Stimulated activated CD4-positive, alpha-beta T cell treated with anti-CD3 and anti-CD28 coated beads, Interleukin-1b, Interleukin-23, amount 100 ng/mL, for 1 hour (primary cell): Measurements from ENCODE around the gene PCP4L1.
"Not testable (repeated sequence)": the region's sequence is repeated elsewhere in the genome, so short reads cannot be mapped to it uniquely, and the experiment has no call there.

Source experiments
- DNase-seq, 2 donors: peaks; one replicate each; pipeline ENCODE4 v3.0.0-alpha.2; 2020; ENCODE audit warnings: low read depth in 2 of 2

The PCP4L1 gene

GRCh38 chr1:161228032-161228431 is 30.5 kb upstream of the PCP4L1 start:
- no peak for DNase-seq

- DNase-seq: no peak
Observed at GRCh38 chr1:161229896-161230295, 28.6 kb upstream of the PCP4L1 start.

- no peak for DNase-seq
Observed at GRCh38 chr1:161230762-161231161, 27.8 kb upstream of the PCP4L1 start.

DNA sequence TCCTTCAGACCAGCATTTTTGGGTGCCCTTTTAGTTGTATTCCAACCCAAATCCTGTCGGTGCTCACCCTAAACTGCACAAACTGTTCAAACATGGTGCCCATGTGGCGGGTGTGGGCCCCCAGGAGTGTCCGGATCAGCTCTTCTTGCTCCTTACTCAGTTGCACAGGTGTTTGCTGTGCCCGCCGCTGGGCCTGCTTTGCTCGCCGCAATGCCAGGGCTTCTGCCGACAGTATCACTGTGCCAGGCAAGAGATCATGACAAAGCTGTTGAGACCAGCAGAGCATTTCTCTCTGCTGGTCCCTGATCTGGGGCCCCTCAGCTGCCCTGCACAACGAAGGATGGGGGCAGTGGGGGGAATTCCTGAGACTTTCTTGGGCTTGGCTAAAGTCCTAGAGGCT is 25.4 kb upstream of the PCP4L1 start:
- DNase-seq: no peak

DNA sequence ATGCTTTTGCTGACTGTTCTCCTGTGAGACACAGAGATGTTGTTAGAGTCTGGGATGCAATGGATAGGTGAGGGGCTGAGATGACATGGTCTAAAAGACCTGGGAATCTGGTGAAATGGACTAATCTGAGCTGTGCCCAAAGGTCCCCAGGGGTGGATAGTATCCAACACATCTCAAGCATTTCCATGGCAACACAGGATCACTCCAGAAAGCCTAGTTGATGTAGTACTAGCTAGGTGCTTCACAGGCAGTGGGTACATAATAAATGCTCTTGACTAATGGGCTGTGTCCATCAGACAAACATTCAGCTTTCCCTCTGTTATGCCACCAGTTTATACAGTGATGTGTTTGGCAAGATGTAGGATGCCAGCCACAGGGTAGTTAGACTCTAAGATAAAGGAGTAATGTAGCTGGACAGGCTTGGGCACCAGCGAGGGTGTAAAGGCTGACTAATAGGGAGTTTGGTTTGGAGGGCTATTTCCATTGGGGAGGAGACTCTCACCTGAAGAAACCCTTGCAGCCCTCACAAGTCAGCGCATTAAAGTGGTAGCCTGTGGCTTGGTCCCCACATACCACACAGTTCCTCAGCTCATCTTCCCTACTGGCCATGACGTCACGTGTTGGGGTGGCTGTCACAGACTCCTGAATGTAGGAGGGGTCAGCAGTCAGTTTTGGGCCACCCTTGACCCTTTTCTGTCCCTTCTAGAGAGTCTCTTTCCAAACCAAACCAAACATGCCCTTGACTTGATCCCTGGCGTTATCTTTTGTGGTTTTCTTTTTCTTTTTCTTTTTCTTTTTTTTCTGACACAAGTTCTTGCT is 22.4 kb upstream of the PCP4L1 start:
- no peak for DNase-seq

- DNase-seq: no peak
Observed at GRCh38 chr1:161238039-161238473, 20.5 kb upstream of the PCP4L1 start, which contains the start of gene NR1I3. Gene NR1I3, minus strand, starts transcription at chr1:161238203. Its CDS starts 1,638 bp downstream, at chr1:161236565.

DNA sequence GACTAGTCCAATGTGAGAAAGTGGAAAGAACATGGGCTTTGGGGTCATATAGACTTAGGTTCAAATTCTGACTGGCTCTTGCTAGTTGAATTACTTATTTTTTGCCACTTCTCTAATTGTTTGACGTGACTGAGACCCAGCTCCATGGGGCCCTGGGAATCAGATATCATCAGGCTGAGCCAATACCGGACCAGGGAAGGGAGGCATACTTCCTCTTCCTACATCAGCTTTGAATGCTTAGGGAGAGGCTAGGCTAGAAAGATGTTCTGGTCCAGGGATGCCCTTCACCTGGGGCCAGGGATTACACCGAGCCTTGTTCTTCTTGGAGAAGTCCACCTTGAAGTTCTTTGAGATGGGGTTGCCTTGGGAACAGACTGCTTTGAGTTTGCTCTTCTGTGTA is 16.9 kb upstream of the PCP4L1 start:
- DNase-seq: no peak

DNA sequence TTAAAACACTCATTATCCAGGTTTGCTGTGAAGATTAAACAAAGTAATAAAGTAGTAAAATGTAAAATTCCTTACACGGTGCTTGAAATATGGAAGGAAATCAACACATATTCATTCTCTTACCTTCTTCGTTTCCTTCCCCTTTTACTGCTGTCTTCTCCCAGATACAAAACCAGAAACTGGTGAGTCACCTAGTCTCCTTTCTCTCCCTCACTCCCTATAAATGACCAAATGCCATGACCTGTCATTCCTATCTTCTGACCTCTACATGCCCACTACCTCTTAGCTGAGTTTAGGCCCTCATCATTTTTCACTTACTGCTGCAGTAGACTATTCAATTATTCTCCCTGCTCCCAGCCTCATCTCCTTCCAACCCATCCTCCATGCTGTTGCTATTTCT is 16.2 kb upstream of the PCP4L1 start:
- DNase-seq: no peak

DNA sequence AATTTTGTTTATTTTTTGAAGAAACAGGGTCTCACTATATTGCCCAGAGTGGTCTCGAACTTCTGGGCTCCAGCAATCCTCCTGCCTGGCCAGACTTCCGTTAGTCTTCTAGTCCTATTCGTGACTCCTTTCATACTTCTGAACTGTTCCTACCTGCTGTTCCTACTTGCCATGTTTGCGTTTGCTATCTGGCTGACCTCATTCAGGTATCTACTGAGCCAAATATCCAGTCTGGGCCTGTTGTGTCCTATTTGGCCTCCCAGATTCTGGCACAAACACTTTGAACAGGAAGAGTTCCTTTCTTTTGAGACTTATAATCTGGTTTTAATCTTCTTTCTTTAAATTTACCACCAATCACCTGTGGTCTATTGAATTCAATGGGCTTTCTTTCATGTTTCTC is 13.7 kb upstream of the PCP4L1 start:
- no peak for DNase-seq

DNA sequence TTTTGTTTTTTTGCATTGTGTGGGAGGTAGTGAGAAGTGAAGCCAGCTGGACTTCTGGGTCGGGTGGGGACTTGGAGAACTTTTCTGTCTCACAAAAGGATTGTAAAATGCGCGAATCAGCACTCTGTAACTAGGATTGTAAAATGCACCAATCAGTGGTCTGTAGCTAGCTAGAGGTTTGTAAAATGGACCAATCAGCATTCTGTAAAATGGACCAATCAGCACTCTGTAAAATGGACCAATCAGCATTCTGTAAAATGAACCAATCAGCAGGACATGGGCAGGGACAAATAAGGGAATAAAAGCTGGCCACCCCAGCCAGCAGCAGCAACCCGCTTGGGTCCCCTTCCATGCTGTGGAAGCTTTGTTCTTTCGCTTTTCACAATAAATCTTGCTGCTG is 8.4 kb upstream of the PCP4L1 start:
- DNase-seq: not testable (repeated sequence)

DNA sequence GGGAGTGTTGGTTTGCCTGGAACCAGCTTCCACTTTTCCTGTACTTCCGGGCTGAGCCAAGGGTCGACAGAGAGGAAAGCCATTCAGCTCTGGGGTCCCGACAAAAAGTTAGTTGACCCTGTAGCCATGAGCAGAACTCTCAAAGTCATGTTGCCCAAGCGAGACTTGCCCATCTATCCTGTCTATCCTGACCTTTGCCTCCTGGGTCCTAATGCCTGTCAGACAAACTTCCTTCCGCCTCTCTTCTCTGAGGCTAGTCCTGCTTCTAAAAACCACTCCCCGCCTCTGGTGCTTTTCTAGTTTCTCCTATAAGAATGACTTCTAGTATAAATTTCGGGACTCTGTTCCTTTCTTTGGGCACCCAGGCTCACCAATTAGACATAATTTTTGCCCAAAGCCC is 7.7 kb upstream of the PCP4L1 start:
- DNase-seq: no peak

DNA sequence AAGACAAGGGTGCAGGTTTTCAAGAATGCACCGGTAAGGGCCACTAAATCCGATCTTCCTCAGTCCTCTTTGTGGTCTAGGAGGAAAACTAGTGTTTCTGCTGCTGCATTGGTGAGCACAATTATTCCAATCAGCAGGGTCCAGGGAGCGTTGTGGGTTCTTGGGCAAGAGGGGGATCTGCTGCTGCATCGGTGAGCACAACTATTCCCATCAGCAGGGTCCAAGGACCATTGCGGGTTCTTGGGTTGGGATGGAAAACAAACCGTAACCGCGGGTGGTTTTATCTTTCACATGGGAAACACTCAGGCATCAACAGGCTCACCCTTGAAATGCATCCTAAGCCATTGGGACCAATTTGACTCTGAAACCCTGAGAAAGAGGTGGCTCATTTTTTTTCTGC is 7.0 kb upstream of the PCP4L1 start:
- no peak for DNase-seq

- DNase-seq: not testable (repeated sequence)
Observed at GRCh38 chr1:161255302-161255701, 3.2 kb upstream of the PCP4L1 start.

DNA sequence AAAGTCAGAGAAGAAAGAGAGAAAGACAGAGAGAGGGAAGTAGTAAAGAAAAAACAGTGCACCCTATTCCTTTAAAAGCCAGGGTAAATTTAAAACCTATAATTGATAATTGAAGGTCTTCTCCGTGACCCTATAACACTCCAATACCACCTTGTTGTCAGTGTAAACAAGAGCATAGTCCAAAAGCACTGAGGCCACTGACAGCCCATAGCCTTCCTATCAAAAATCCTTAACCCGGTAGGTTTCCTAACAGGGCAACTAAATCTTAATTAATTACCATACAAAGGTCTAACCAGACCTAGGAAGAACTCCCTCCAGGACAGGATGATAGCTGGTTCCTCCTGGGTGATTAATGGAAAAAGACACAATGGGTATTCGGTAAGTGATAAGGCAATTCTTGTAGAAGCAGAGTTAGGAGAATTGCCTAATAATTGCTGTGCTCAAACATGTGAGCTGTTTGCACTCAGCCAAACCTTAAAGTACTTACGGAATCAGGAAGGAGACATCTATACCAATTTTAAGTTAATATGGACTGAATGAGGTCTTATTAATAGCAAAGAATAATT is 2.5 kb upstream of the PCP4L1 start:
- not testable (repeated sequence) for DNase-seq

GRCh38 chr1:161257109-161257508 is 1.4 kb upstream of the PCP4L1 start:
- DNase-seq: not testable (repeated sequence)

GRCh38 chr1:161259345-161259702 is 779 bp downstream of the PCP4L1 start:
- no peak for DNase-seq

DNA sequence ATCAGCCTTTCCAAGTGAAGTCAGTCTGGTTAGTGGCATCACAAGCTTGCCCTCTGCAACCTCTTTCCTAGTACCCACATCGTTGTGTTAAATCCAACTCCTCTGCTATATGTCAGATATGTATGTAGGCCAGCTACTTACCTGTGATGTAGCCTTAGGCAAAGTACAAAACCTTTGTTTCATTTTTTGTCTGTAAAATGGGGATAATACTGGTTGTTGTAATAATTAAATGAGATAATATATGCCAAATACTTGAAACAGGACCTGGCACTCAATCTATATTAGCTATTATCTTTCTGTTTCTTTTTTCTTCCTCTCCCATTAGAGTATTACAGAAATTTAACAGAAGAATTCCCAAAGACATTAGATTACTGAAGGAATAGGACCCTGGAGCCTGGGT is 1.2 kb downstream of the PCP4L1 start:
- no peak for DNase-seq

DNA sequence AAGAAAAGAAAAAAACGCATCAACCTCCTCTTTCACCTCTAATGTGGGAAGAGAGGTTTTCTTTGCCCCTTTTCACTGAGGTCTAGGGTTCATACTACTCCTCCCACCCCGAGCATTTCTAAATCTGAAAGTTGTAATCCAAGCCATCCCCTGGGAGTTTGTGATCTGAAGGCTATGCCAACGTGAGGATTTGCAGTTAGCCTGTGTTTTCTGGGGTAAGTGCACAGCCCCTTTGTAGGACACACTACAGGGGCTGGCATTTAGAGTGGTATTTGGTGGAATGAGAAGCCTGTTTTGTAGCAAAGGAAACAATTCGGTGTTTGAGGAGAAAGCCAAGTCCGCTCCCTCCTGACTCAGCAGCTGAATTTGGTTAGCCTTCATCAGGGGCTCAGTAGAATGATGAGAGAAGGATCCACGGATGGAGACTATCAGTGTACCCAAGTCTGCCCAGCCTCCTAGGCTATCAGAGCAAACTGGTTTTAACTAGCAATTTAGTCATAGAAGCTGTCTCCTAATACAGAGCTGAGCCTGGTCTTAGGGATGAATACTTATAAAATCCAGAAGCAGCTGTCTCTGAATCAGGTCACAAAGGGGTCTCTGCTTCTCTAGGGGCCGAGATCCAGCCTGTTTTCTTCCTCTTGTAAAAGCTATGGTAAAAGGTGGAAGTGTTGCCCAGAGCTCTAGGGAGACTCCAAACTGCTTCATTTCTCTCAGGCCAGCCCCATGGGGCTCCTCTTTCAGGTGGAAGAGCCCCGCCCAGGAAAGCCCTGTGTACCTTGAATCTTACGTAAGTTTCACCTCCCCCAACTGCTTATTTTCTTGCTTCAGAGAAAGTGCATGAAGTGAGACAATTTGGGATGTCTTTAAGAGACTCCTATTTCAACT is 2.1 kb downstream of the PCP4L1 start:
- no peak for DNase-seq

DNA sequence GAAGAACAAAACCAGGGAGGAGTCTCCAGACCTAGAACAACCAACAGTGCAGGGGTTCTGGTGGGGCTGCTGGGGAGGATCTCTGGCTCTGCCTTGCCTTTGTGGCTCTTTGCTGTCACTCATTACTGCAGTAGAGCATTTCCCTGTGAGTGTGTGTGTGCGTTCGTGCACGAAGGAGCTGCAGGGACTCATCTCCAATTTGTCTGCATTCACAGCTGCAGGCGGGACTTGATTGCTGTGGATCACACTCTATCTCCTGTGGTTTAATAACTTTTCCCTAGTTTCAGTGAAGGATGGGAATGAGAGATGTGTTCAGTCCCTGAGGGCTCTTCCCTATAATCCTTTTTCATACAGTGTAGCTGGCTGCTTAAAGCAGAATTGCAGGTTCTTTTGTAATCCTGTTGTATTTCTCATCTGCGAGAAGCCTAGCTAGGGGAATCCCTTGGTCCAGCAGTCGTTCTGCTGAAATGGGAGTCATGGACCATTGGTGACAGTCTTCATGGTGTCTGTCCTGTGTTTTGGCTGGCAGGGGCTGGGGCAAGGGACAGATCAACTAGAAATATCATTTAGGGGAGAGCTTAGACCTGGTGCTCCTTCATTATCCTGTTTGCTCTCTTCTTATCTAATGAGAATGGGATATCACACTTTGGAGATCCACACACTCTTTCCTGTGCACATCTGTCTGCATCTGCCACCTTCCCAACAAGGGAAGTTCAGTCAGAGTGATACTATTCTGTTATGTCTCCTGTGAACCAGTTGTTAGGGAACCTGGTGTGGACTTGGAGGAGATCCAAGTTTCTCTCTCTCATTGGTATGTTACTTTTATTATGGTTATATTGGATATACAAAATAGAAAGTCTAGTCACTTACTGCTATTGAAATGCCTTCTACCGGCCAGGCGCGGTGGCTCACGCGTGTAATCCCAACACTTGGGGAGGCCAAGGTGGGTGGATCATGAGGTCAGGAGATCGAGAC is 3.0 kb downstream of the PCP4L1 start:
- no peak for DNase-seq

GRCh38 chr1:161265305-161265704 is 6.8 kb downstream of the PCP4L1 start:
- DNase-seq: no peak

GRCh38 chr1:161266202-161266601 is 7.7 kb downstream of the PCP4L1 start:
- DNase-seq: no peak
